Measurements from ENCODE around the gene FOXP3. TPM values are rescaled to one million over a fixed set of nuclear protein-coding genes. Genes with fewer than 3 reads are reported as not detected.

Gene FOXP3
- polyA plus RNA-seq, 3 donors, result 0.10 TPM; not detected in 2

DNA sequence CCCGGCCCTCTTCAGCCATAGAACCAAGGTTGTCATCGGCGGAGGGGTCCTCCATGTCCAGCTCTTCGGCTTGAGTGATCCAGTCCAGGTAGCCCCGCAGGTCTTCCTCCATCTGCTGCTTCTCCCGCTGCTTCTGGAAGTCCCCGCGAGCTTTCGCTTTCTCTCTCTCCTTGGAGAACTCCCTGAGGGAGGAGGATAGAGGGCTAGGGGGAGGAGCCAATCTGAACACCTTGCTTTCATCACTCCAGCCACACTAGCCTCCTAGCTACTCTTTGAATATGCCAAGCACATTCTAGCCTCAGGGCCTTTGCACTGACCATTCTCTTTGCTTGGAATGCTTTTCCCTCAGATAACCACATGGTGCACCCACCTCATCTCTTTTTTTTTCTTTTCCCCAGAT lies 37.6 kb downstream of the FOXP3 start:
- Histone ChIP-seq H3K4me2 (replicated peaks; ENCODE audit: extremely low read depth, low read length, poor library complexity, severe bottlenecking) (no peak overlapping the region), H3K9me3 (replicated peaks in 1 of 2; ENCODE audit: control insufficient read depth in 1 of 2, insufficient read depth in 1 of 2, low read length in 2 of 2) (no peaks in the 10 kb centered on the region), H3K4me3 (replicated peaks in 1 of 3; ENCODE audit: low read depth in 2 of 3, low read length in 3 of 3) (no peak overlapping the region), H3K4me1 (ENCODE audit: control insufficient read depth in 1 of 2, insufficient read depth in 2 of 2, low read length in 2 of 2) (peaks cover 15 to 16% of the 10 kb centered on the region in 2 donors), H3K79me2 (ENCODE audit: insufficient read depth, low read length) (no peaks in the 10 kb centered on the region), H3K27ac (ENCODE audit: low read depth in 1 of 2, low read length in 2 of 2) (no peak overlapping the region), H4K20me1 (ENCODE audit: insufficient read depth, low read length) (no peaks in the 10 kb centered on the region), H2AFZ (ENCODE audit: insufficient read depth, low read depth, low read length, poor library complexity, severe bottlenecking) (no peak overlapping the region), H3K36me3 (replicated peaks in 1 of 2; ENCODE audit: control insufficient read depth in 1 of 2, insufficient read depth in 2 of 2, low read length in 2 of 2) (no peaks in the 10 kb centered on the region), H3K27me3 (ENCODE audit: control insufficient read depth in 2 of 2, insufficient read depth in 2 of 2, low read length in 2 of 2) (no peaks in the 10 kb centered on the region), H3K9ac (ENCODE audit: insufficient read depth, low read length, poor library complexity, severe bottlenecking) (no peak overlapping the region)
- H3K9me3 Mint-ChIP-seq, result peaks cover 0 to 27% (median 7%) of the 10 kb centered on the region in 7 donors
- H3K36me3 Mint-ChIP-seq, result no peaks in the 10 kb centered on the region
- intact Hi-C loops (cut with micrococcal nuclease), result no loop called here
- 100% methylated on average over 1 of the region's 9 CpGs for WGBS (ENCODE audit: insufficient coverage)
- H3K4me1 Mint-ChIP-seq, result peaks cover 11% of the 10 kb centered on the region
- H3K27ac Mint-ChIP-seq, result no peak overlapping the region
- TF ChIP-seq CTCF (IDR thresholded peaks at IDR 0.05), result no peak
- peaks cover 6 to 19% (median 16%) of the 10 kb centered on the region in 3 donors for H3K27me3 Mint-ChIP-seq (ENCODE audit: low read depth in 3 of 3)
- no peak for DNase-seq
- H3K4me3 Mint-ChIP-seq, result peak overlapping the region in 1 of 2 donors; percentile 28

DNA sequence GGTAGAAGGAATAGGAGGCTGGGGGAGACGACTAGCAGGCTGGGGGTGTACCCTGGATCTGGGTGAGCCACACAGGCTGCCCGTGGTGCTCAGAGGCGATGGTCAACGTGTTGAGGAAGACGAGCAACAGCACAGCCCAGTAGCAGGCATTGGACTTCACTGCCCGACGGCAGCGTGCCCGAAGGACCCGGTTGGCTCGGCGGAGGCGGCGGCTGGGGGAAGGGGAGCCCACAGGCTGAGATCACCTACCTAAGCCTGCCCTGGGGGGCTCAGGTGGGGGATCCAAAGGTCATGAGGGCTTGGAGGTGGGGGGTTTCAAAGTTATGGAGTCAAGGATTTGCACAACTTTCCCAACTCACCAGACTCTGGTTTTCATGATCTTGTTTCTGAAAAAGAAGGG lies 38.7 kb downstream of the FOXP3 start:
- no peak overlapping the region for H2AFZ ChIP-seq (ENCODE audit: insufficient read depth, low read depth, low read length, poor library complexity, severe bottlenecking)
- H3K4me1 ChIP-seq (ENCODE audit: control insufficient read depth in 1 of 2, insufficient read depth in 2 of 2, low read length in 2 of 2), result peaks cover 8 to 10% of the 10 kb centered on the region in 2 donors
- H3K9me3 Mint-ChIP-seq, result peaks cover 0 to 23% (median 7%) of the 10 kb centered on the region in 7 donors
- no peak overlapping the region for H3K9ac ChIP-seq (ENCODE audit: insufficient read depth, low read length, poor library complexity, severe bottlenecking)
- DNase-seq, result no peak
- no peaks in the 10 kb centered on the region for H3K79me2 ChIP-seq (ENCODE audit: insufficient read depth, low read length)
- no peak for TF ChIP-seq CTCF (IDR thresholded peaks at IDR 0.05)
- no peaks in the 10 kb centered on the region for H3K9me3 ChIP-seq (replicated peaks in 1 of 2; ENCODE audit: control insufficient read depth in 1 of 2, insufficient read depth in 1 of 2, low read length in 2 of 2)
- H4K20me1 ChIP-seq (ENCODE audit: insufficient read depth, low read length), result no peaks in the 10 kb centered on the region
- H3K4me2 ChIP-seq (replicated peaks; ENCODE audit: extremely low read depth, low read length, poor library complexity, severe bottlenecking), result no peak overlapping the region
- 81% methylated on average over 5 of the region's 14 CpGs for WGBS (ENCODE audit: insufficient coverage)
- no peaks in the 10 kb centered on the region for H3K36me3 ChIP-seq (replicated peaks in 1 of 2; ENCODE audit: control insufficient read depth in 1 of 2, insufficient read depth in 2 of 2, low read length in 2 of 2)
- H3K4me1 Mint-ChIP-seq, result peaks cover 4% of the 10 kb centered on the region
- no peak overlapping the region for H3K27ac Mint-ChIP-seq
- no peaks in the 10 kb centered on the region for H3K27me3 ChIP-seq (ENCODE audit: control insufficient read depth in 2 of 2, insufficient read depth in 2 of 2, low read length in 2 of 2)
- no peak overlapping the region for H3K27ac ChIP-seq (ENCODE audit: low read depth in 1 of 2, low read length in 2 of 2)
- no peak overlapping the region for H3K4me3 Mint-ChIP-seq
- intact Hi-C loops (cut with micrococcal nuclease), result no loop called here
- no peak overlapping the region for H3K4me3 ChIP-seq (replicated peaks in 1 of 3; ENCODE audit: low read depth in 2 of 3, low read length in 3 of 3)
- peaks cover 9 to 19% (median 16%) of the 10 kb centered on the region in 3 donors for H3K27me3 Mint-ChIP-seq (ENCODE audit: low read depth in 3 of 3)
- H3K36me3 Mint-ChIP-seq, result no peaks in the 10 kb centered on the region

Data from CD14-positive monocyte (primary cell).